HG03558 (cell line): ENCODE results near the gene ANKS3.

ENCODE experiments used
- ATAC-seq: cut with Tn5 transposase; IDR thresholded peaks from one replicate; pipeline ENCODE4 v1.9.1; 2021; ENCODE audit warnings: moderate number of reproducible peaks; ENCODE audit not compliant: unreplicated experiment; ENCODE audit errors: extremely low read depth

ANKS3 gene

GRCh38 chr16:4676831-4677230, 57.2 kb downstream of the ANKS3 start:
- ATAC-seq: no peak

DNA sequence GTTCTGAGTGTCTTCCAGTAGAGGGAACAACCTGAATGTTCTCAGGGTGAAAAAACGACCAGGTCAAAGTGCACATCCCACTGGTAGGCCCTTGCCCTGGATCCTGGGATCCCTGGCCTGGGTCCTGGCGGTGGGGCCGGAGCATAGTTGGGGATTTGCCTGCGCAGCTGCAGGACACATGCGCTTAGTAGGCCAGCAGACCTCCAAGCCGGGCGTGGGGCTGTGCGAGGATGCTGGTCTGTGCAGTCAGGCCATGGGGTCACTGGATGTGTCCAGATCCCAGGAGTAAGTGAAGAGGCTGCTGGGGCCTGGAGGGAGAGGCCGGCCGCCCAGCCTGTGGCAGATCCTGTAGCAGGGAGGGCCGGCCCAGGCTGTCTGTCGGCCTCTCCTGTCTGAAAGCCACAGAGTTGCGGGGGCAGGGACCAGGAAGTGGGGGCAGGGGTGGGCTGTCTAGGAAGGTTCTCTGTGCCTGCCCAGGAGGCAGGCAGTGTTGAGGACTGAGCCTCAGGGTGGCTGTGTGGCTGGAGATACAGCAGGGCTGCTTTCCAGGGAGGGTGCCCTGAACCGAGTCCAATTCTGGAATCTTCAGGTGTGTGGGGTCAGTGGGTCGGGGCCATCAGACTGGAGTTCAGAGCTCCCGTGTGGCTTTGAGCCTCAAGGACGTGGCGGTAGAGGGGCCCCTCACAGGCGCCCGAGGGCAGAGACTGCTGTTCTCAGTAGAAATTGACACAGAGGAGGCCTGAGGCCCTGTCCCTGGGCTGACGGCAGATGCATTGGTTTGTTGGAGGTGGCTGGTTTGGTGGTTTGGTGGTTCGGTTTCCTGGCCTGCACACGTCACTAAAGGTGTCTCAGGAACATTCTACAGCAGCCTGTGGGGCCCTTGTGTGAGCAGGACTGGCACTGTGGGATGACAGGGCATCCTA, 57.9 kb downstream of the ANKS3 start:
- no peak for ATAC-seq

- ATAC-seq: no peak
Observed at GRCh38 chr16:4674926-4675530, 59.0 kb downstream of the ANKS3 start.

- no peak for ATAC-seq
Observed at GRCh38 chr16:4673387-4674046, 60.6 kb downstream of the ANKS3 start.

DNA sequence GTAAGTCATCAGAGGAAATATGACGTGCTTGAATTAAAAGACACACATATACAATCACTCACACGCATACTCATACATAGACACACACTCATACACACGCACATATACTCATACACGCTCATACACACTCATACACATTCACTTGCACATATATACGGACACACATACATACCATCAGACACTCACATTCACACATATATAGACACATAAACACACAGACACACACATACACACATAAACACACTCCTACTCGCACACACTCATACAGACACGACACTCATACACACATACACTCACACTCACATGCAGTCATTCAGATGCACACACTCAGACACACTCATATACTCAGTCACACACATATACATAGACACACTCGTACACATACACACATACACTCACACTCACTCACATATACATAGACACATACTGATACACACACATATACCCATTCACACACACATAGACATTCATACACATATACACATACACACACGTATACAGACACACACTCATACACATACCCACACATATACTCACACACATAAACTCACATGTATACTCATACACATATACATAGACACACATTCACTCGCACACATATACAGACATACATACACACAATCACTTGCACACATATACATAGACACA, 65.6 kb downstream of the ANKS3 start:
- ATAC-seq: no peak

DNA sequence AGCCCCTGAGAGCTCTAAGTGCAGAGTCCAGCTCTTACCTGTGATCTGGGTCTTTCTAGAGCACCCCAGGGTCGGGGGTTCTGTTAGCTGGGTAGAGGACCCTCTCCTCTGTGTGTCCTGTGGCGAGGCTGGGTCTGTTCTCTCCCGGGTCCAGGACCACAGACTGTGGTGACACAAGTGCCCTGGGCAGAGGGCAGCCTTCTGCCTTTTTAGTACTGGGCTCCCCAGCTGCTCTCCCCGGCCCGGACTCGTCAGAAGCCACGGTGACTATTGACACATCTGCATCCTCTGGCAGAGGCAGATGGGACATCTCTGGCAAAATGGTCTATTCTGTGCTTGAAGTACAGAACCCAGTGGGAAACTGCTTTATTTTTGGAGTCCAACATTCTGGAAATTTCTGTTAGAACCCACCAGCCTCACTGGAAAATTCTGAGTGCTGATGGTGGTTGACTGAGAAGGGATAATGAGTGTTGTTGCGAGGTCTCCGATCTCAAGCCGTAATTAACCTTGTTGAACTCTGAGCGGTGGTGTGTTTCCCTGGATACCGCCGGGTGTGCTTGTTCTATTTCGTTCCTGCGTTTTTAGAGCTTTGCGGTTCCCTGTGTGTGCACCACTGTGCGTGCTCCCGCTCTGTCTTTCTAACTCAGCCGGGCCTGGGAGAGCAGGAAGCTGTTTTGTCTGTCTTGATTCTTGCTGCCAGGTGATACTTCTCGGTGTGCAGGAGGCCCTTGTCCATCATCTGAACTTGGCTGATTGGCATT, 66.7 kb downstream of the ANKS3 start:
- no peak for ATAC-seq

- ATAC-seq: no peak
Observed at GRCh38 chr16:4666537-4667202, 67.4 kb downstream of the ANKS3 start.

- no peak for ATAC-seq
Observed at GRCh38 chr16:4664538-4665418, 69.3 kb downstream of the ANKS3 start.

DNA sequence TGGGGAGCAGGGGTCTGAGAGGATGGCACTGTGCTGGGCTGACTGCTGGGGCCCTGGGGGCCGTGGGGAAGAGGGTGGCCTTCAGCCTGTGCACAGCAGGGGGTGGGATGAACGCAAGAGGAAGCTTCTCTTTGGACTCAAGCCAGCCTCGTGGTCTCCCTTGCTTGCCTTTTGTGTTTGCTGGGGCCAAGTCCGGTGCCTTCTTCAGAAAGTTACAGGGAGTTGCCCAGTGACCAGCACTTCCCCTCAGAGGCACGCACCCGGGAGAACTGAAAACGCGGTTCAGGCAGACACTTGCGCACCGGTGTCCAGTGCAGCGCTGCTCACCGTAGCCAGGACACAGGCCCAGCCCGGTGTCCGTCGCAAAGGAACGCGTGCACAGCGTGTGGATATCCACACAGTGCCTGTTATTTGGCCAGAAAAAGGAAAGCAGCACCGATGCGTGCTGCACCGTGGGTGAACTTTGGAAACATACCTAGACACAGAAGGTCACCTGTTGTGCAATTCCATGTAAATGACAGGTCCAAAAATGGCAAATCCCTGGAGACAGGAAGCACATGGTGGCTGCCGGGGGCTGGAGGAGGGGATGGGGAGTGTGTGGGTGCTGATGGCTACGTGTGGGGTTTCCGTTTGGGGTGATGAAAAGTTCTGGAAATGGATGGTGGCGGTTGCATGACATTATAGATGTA, 70.2 kb downstream of the ANKS3 start:
- no peak for ATAC-seq

- ATAC-seq: no peak
Observed at GRCh38 chr16:4663465-4663776, 70.7 kb downstream of the ANKS3 start.

DNA sequence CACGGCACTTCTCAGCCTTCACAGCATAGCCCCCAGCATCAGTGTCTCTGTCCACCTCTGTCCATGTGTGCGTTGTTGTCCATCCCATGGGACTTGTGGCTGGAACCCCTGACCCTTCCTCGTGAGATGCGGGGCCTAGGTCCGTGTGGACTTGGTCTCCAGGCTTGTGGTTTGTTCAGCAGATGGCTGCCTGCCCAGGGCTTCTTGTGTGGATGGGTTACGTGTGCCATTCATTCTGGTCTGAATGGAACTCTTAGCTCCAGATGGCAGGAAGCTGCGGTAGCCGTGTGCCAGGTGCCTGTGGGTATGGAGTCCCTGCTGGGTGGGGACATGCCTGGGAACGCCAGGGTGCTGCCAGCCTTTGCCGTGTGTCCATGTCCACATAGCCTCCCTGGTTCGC, 72.4 kb downstream of the ANKS3 start:
- ATAC-seq: no peak

GRCh38 chr16:4660454-4661007, 73.5 kb downstream of the ANKS3 start:
- no peak for ATAC-seq

DNA sequence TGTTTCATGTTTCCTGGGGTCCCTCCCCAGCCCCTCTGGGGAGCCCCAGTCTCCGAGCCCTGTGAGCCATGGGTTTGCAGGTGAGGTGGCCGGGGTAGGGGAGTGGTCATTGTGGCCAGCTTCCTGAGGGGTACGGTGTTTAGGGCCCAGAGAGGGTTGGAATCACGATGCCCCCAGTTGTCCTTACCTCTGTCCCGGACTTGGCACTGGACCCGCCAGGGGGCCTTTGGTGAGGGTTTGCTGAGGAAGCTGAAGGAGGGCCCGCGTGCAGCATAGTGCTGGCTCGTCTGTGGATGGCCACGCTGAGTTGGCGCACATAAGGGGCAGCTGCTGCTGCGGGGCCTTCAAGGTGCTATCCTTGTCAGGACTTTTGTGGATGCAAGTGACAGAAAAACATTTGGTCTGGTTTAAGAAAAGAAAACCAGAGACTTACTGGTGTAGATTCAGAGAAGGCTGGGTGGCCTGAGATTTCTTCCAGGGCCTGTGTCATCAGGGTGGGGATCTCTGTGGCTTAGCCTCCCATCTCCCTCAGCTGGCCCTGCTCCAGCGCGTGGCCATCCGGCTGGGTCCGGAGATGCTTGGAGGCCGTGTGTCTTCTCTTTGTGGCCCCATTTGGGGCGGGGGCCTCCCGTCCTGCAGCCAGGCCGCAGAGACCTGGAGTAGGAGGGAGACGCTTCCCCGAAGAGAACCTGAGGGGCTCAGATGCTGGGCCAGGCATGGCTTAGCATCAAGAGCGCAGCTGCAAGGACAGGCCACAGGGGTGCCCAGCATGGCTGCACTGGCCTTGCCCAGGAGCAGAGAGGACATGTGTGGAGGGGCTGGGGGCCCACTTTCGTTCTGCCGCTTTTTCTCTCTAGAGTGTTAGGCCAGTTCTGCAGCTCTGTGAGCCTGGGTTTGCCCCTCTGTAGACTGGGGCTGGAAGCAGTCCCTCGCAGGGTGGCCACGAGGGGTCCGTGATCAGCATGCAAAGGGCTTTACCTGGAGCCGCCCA, 74.4 kb downstream of the ANKS3 start:
- ATAC-seq: no peak

DNA sequence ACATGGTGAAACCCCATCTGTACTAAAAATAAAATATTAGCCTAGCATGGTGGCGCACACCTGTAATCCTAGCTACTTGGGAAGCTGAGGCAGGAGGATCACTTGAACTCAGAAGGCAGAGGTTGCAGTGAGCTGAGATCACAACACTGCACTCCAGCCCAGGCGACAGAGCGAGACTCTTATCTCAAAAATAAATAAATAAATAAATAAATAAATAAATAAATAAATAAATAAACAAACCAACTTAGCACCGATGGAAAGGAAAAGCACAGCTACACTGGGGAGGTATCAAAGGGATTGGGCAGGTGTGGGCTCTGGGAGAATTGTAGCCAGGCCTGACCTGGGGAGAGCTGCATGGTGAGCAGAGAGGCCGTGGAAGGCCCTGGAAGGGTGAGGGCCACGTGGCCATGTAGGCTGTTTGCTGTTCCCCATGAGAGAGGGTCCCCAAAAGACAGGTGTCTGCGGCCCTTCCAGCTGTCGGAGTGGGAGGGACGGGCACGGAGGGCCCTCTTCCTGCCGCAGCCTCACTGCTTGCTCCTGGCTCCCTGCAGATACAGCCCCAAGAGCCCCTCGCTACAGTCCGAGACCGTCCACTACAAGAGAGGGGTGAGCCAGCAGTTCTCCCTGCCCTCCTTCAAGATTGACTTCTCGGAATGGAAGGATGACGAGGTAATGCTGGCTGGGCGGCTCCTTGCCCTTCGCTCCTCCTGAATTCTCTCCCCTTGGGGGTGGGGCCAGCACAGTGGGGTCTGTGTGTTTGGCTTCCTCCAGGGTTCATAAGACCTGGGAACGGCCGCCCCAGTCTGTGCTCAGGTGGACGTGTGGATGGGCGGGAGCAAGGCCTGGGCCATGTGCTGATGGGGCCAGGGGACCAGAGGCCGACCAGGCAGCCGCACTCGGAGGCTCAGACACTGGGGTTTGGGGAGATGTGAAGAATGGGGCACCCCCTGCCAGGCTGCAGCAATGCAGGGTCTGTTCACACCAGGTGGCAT, 77.1 kb downstream of the ANKS3 start:
- ATAC-seq: no peak

GRCh38 chr16:4656221-4656620, 77.8 kb downstream of the ANKS3 start:
- ATAC-seq: no peak

DNA sequence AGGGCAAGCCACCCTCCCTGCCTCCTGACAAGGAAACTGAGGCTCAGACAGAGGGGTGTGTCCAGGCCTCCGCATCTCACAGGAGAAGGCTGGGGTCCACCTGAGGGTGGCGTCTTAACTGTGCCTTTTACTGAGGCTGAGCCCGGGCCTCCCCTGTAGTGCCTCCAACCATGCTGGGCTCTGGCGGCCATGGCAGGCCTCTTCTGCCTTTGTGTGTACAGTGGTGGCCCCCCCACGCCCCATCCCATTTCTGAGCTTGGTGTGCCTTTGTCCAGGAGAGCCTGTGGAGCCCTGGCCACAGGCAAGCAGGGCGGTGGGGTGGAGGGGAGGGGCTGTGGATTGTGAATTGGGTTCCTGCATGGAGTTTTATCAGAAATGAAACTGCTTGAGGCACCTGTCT, 78.3 kb downstream of the ANKS3 start:
- no peak for ATAC-seq
